HG03520 (cell line): Measurements from ENCODE around the gene HMGN5.

Experiments used
- ATAC-seq: cut with Tn5 transposase; IDR thresholded peaks from one replicate; pipeline ENCODE4 v1.9.1; 2021; ENCODE audit warnings: mild to moderate bottlenecking, moderate library complexity; ENCODE audit not compliant: unreplicated experiment

The HMGN5 gene

GRCh38 chrX:81120936-81121371 lies 80.8 kb downstream of the HMGN5 start:
- ATAC-seq: peak; percentile 55

DNA sequence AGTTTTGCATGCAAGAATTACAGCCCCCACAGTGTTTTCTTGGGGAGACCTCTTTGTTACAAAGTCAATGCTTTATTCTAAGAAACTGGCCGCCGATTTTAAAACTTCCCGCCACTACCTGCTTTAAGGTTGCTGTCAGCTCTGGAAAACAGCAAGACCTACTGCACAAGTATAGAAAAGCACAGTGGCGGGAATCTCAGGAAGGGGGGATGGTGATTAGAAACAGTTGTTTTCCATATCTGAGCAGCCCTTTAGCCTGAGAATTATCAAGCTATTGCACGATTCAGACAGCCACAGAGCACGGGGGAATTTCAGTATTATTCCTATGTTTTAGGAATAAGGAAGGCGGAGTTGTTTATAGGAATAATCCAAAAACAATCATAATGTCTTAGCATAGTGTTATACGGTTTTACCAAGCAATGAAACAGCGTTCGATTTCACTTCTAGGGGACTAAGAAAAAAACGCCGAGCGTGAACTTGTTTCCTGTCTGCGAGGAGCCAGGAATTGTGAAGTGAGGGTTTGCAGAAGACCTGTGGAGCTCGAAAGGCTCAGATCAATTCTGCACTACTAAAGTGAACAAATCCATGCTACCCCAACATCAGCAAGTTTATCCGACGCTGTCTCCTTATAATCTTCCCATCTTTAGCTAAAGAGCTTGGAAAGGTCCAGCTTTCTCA lies 81.3 kb downstream of the HMGN5 start:
- ATAC-seq: peak; percentile 22

- no peak for ATAC-seq
Observed at GRCh38 chrX:81114757-81115156, 87.0 kb downstream of the HMGN5 start.

- no peak for ATAC-seq
Observed at GRCh38 chrX:81110286-81110685, 91.4 kb downstream of the HMGN5 start.

DNA sequence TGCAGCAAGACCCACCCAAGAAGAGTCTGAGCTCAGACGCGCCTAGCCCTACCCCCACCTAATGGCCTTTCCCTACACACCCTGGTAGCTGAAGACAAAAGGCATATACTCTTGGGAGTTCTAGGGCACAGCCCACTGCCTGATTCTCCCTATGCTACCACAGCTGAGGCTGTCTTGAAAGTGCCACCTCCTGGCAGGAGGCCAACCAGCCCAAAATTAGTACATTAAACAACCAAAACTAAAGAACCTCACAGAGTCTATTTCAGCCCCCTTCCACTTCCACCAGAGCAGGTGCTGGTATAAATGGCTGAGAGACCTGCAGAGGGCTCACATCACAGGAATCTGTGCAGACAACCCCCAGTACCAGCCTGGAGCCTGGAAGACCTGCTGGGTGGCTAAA lies 119.1 kb downstream of the HMGN5 start:
- ATAC-seq: no peak
